HG03354 (cell line): ENCODE data around the gene CRACR2B.

Source experiments
- ATAC-seq: cut with Tn5 transposase; IDR thresholded peaks from one replicate; pipeline ENCODE4 v1.9.1; 2021; ENCODE audit warnings: mild to moderate bottlenecking; ENCODE audit not compliant: unreplicated experiment, poor library complexity, severe bottlenecking

The CRACR2B gene

GRCh38 chr11:848380-848931 lies 20.7 kb downstream of the CRACR2B start:
- no peak for ATAC-seq

DNA sequence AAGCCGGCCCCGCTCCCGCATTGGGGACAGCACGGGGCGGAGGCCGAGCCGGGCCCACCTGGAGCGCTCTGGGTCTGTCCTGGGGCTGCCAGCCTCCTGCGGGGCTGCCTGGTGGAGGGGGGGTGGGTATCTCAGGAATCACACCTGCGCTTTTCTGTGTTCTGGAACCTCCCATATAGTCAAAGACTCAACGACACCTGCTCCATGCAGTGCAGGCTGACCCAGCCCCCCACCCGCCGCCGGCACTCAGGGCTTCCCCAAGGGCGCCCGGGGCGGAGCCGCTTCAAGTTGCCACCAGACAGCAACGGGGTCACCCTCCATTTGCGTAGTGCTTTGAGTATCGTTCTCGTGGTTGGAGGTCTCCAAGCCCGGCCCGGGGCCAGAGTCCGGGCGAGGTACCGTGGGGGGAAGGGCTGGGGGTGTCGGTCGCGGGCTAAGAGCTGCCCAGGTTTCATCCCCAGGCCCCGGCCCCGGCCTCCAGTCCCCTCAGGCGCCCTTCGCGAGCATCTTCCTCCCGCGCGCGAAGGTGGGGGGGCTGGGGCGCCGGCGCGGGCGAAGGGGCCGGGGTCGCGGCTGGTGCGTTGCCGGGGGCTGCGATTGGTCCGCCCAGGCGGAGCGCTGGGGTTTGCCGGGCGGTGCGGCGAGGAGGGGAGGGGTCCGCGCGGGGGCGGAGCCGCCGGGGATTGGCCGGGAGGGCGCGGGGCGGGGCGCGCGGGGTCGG lies 21.5 kb downstream of the CRACR2B start:
- no peak for ATAC-seq

DNA sequence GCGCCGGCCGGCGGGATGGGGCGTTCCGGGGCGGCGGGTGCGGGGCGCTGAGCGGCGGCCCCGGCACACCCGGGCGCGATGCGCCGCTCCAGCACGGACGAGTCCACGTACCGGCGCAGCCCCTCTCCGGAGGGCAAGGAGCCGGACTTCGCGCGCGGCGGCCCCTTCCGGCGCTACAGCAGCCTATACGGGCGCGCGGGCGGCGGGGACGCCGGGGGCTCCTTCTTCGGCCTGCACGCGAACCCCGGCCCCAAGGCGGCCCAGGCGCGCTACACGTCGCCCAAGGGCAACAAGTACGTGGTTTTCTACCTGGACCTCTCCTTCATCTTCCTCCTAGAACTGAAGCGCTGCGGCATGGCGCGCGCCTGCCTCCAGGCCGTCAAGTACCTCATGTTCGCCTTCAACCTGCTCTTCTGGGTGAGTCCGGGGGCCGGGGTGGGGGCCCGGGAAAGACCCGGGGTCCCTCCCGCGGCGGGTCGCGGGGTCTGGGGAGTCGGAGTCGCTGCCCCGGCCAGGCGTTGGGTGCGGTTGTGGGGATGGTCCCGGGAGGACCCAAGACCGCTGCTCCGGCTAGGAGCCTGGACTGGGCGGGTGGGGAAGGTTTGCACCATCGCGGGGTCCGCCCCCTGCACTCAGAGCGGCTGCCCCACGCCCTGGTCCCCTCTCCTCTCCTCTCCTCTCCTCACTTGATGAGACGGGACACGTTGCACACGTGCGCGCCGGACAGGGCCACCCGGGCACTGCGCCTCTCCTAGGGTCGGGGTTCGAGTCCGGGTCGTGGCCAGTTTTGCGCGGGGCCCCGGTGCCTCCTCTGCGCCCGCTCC lies 22.4 kb downstream of the CRACR2B start:
- no peak for ATAC-seq

- ATAC-seq = no peak
Observed at GRCh38 chr11:850775-851763, 23.4 kb downstream of the CRACR2B start.

- ATAC-seq = no peak
Observed at GRCh38 chr11:852762-853161, 25.0 kb downstream of the CRACR2B start.

GRCh38 chr11:853682-854448 lies 26.1 kb downstream of the CRACR2B start:
- ATAC-seq = no peak

GRCh38 chr11:854601-855329 lies 27.0 kb downstream of the CRACR2B start:
- ATAC-seq = no peak

DNA sequence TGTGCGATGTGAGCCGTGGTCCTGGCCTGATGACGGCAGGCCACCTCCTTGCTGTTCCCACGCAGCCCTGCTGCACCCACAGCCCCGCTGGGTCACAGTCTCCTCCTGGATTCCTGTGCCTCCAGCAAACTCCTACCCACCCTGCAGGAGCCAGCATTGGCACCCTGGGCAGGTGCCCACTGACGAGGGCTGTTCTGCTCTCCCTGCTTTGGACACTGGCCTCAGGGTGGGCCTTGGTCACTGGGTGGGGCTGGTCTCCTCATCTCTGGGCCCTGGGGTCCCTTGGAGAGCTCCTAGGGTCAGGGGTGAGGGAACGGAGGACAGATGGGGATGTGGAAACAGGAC lies 27.6 kb downstream of the CRACR2B start:
- no peak for ATAC-seq

DNA sequence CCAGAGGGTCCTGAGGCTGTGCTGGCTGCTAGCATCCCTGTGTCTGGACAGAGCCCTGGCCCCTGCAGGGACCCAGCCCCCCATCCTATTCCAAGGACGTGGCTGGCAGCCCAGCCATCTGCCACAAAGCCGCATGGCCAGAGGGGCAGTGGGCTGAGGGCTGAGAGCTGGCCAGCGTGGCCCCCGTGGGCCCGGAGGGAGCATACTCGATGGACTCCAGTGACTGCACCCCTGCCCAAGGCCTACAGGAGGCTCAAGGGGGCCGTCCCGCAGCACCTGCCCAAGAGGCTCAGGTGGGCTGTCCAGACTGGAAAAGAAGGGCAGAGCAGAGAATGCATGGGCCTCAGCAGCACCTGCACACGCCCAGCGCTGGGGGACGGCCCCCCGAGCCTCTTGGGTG lies 28.1 kb downstream of the CRACR2B start:
- ATAC-seq = no peak

- ATAC-seq = no peak
Observed at GRCh38 chr11:856397-856796, 28.7 kb downstream of the CRACR2B start.

- no peak for ATAC-seq
Observed at GRCh38 chr11:858053-858761, 30.5 kb downstream of the CRACR2B start.

- no peak for ATAC-seq
Observed at GRCh38 chr11:858762-859339, 31.1 kb downstream of the CRACR2B start.

GRCh38 chr11:859394-860131 lies 31.8 kb downstream of the CRACR2B start:
- ATAC-seq = no peak

- no peak for ATAC-seq
Observed at GRCh38 chr11:860234-861104, 32.8 kb downstream of the CRACR2B start.

GRCh38 chr11:861105-861479 lies 33.4 kb downstream of the CRACR2B start:
- no peak for ATAC-seq

DNA sequence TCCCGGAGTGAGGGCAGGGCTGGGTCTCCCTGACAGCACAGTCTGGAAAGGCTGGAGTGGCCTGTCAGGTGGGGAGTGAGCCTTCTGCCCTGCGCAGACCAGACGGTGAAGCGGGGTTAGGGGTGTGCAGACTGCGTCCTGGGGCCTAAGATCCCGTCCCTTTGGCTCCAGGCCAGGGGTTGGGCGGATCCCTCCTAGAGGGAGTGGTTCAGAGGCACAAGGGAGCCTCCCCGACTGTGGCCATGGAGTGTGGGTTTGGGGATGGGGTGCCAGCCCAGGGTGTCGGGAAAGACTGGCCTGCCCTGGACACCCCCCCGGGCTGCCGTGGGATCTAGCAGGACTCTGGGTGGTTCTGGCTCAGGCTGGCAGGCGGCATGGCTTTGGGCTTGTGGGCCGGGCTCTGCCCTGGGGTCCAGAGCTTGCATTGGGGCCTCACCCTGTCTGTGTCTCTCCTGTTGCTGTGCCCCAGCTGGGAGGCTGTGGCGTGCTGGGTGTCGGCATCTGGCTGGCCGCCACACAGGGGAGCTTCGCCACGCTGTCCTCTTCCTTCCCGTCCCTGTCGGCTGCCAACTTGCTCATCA lies 34.5 kb downstream of the CRACR2B start:
- no peak for ATAC-seq
